ENCODE results near the gene BCAM.

BCAM gene

GRCh38 chr19:44863990-44864389, 55.1 kb downstream of the BCAM start:
- no peaks in the 10 kb centered on the region for H3F3A ChIP-seq (ENCODE audit: insufficient read depth)
- no peak overlapping the region for H3K4me2 ChIP-seq (ENCODE audit: low read depth, low read length, poor library complexity, severe bottlenecking)
- no peak overlapping the region for H3K27ac ChIP-seq (ENCODE audit: low read depth, low read length)
- H3K9me3 ChIP-seq (ENCODE audit: insufficient read depth, low read length), result no peaks in the 10 kb centered on the region
- H3K27me3 ChIP-seq (ENCODE audit: low read length), result no peaks in the 10 kb centered on the region
- H3K9ac ChIP-seq (ENCODE audit: low read length), result no peak overlapping the region
- H3K36me3 ChIP-seq (ENCODE audit: low read length), result no peaks in the 10 kb centered on the region
- no peaks in the 10 kb centered on the region for H4K20me1 ChIP-seq (ENCODE audit: low read depth, low read length)
- no peaks in the 10 kb centered on the region for H3K9me2 ChIP-seq (replicated peaks; ENCODE audit: insufficient read depth, low read length)
- TF ChIP-seq CTCF (IDR thresholded peaks at IDR 0.05; ENCODE audit: insufficient read depth, low read length, poor library complexity, severe bottlenecking) (no peak), EZH2phosphoT487 (conservative IDR thresholded peaks at IDR 0.05; ENCODE audit: low read length) (no peak)
- H3K79me2 ChIP-seq (ENCODE audit: insufficient read depth, low read length), result no peaks in the 10 kb centered on the region
- no peak overlapping the region for H2AFZ ChIP-seq (ENCODE audit: low read depth, low read length, severe bottlenecking)
- H3K4me3 ChIP-seq (ENCODE audit: insufficient read depth, low read length, poor library complexity, severe bottlenecking), result no peak overlapping the region

- H3K27ac ChIP-seq (ENCODE audit: low read depth, low read length), result no peak overlapping the region
- no peak overlapping the region for H3K4me2 ChIP-seq (ENCODE audit: low read depth, low read length, poor library complexity, severe bottlenecking)
- no peaks in the 10 kb centered on the region for H3K36me3 ChIP-seq (ENCODE audit: low read length)
- H4K20me1 ChIP-seq (ENCODE audit: low read depth, low read length), result no peaks in the 10 kb centered on the region
- no peak overlapping the region for H3K4me3 ChIP-seq (ENCODE audit: insufficient read depth, low read length, poor library complexity, severe bottlenecking)
- no peaks in the 10 kb centered on the region for H3K9me3 ChIP-seq (ENCODE audit: insufficient read depth, low read length)
- H3K9ac ChIP-seq (ENCODE audit: low read length), result no peak overlapping the region
- TF ChIP-seq EZH2phosphoT487 (conservative IDR thresholded peaks at IDR 0.05; ENCODE audit: low read length), result no peak
- no peak for TF ChIP-seq CTCF (IDR thresholded peaks at IDR 0.05; ENCODE audit: insufficient read depth, low read length, poor library complexity, severe bottlenecking)
- H3K9me2 ChIP-seq (replicated peaks; ENCODE audit: insufficient read depth, low read length), result no peaks in the 10 kb centered on the region
- no peaks in the 10 kb centered on the region for H3K27me3 ChIP-seq (ENCODE audit: low read length)
- no peaks in the 10 kb centered on the region for H3K79me2 ChIP-seq (ENCODE audit: insufficient read depth, low read length)
- H2AFZ ChIP-seq (ENCODE audit: low read depth, low read length, severe bottlenecking), result no peak overlapping the region
- no peaks in the 10 kb centered on the region for H3F3A ChIP-seq (ENCODE audit: insufficient read depth)
These were observed 56.4 kb downstream of the BCAM start for GRCh38 chr19:44865196-44865767.

- H3K27me3 ChIP-seq (ENCODE audit: low read length), result no peaks in the 10 kb centered on the region
- H2AFZ ChIP-seq (ENCODE audit: low read depth, low read length, severe bottlenecking), result no peak overlapping the region
- TF ChIP-seq CTCF (IDR thresholded peaks at IDR 0.05; ENCODE audit: insufficient read depth, low read length, poor library complexity, severe bottlenecking), result no peak
- no peak for TF ChIP-seq EZH2phosphoT487 (conservative IDR thresholded peaks at IDR 0.05; ENCODE audit: low read length)
- H4K20me1 ChIP-seq (ENCODE audit: low read depth, low read length), result no peaks in the 10 kb centered on the region
- no peaks in the 10 kb centered on the region for H3K79me2 ChIP-seq (ENCODE audit: insufficient read depth, low read length)
- H3K9ac ChIP-seq (ENCODE audit: low read length), result no peak overlapping the region
- no peak overlapping the region for H3K27ac ChIP-seq (ENCODE audit: low read depth, low read length)
- no peaks in the 10 kb centered on the region for H3K9me2 ChIP-seq (replicated peaks; ENCODE audit: insufficient read depth, low read length)
- no peaks in the 10 kb centered on the region for H3K36me3 ChIP-seq (ENCODE audit: low read length)
- no peak overlapping the region for H3K4me3 ChIP-seq (ENCODE audit: insufficient read depth, low read length, poor library complexity, severe bottlenecking)
- H3F3A ChIP-seq (ENCODE audit: insufficient read depth), result no peaks in the 10 kb centered on the region
- no peaks in the 10 kb centered on the region for H3K9me3 ChIP-seq (ENCODE audit: insufficient read depth, low read length)
- no peak overlapping the region for H3K4me2 ChIP-seq (ENCODE audit: low read depth, low read length, poor library complexity, severe bottlenecking)
These were observed 57.8 kb downstream of the BCAM start for GRCh38 chr19:44866664-44867063.

Data from SU-DHL-6 (cell line).